ENCODE data around the gene SUGP1.

DNA sequence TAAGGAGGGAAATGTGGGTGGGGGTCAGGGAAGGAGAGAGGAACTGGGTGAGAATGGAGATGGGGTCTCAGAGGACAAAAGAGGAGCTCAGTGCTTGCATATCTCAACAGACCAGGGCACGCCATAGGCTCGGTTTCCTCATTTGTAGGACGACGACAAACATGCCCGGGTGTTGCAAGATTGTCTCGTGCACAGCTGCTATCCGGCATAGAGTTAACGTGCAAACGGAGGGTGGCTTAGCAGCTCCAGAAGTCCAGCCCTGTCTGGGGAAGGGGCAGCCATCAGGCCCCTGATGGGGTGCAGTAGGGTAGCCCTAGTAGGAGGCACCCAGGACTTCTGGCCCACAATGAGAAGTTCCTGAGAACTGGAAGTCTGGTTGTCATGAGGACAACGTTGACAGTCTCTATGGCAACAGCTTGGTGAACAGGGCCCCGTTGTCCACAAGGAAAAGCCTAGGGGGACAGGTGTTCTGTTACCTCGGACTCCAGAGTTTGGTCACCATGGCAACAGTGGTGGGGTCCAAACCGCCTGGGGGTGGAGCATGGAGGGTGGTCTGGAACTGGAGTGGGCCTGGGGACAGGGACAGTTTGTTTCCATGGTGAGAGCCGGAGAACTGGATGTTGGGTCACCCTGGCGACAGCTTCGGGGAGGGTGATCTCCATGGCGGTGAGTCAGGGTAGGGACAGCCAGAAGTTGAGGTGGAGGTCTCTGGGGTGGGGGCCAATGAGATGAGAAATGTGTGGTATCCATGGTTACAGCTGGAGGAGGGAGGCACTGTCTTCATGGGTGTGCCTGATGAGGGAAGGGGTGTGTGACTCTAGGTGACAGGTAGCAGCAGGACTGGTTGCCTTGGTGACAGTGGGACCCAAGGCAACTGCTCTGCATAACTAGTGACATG, 64.0 kb downstream of the SUGP1 start:
- TF ChIP-seq, protein P1, sequence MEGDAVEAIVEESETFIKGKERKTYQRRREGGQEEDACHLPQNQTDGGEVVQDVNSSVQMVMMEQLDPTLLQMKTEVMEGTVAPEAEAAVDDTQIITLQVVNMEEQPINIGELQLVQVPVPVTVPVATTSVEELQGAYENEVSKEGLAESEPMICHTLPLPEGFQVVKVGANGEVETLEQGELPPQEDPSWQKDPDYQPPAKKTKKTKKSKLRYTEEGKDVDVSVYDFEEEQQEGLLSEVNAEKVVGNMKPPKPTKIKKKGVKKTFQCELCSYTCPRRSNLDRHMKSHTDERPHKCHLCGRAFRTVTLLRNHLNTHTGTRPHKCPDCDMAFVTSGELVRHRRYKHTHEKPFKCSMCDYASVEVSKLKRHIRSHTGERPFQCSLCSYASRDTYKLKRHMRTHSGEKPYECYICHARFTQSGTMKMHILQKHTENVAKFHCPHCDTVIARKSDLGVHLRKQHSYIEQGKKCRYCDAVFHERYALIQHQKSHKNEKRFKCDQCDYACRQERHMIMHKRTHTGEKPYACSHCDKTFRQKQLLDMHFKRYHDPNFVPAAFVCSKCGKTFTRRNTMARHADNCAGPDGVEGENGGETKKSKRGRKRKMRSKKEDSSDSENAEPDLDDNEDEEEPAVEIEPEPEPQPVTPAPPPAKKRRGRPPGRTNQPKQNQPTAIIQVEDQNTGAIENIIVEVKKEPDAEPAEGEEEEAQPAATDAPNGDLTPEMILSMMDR (IDR thresholded peaks at IDR 0.05), result no peak
- TF ChIP-seq POLR2AphosphoS5 (IDR thresholded peaks at IDR 0.05), result no peak

Data from gastroesophageal sphincter (tissue), 3 donors.